HCT116 (cell line): Measurements from ENCODE around the gene C2CD4B. TPM values are rescaled to one million over a fixed set of nuclear protein-coding genes. Genes with fewer than 3 reads are reported as not detected.

Source experiments
- ATAC-seq: fragments of 200-7000 bp; cut with Tn5 transposase; 2 replicates; pipeline ENCODE4 v1.9.1; 2020; ENCODE audit warnings: mild to moderate bottlenecking, moderate library complexity
- BruUV-seq: library from RNA; stranded (reverse); fragments of 400-500 nt; replicated peaks from 2 replicates; lab custom pipeline; 2021; lab: Mats Ljungman, UMichigan
- CTCF ChIA-PET: fragments of 300-600 bp; sonication (Branson Sonifier 250); formaldehyde crosslinking; loops from one replicate; lab custom pipeline; 2021; ENCODE audit warnings: antibody characterized with exemption; lab: Charles Lee
- POLR2A ChIA-PET: fragments of 300-600, 350-600 bp; sonication (Branson Sonifier 250); formaldehyde crosslinking; loops from one replicate; lab custom pipeline; 2021; ENCODE audit warnings: antibody characterized with exemption; lab: Charles Lee
- RAD21 ChIA-PET, 2 experiments: fragments of 300-600 bp; sonication (Branson Sonifier 250); formaldehyde crosslinking; loops; one replicate each; lab custom pipeline; 2023; ENCODE audit warnings: low total read pairs in 2 of 2; ENCODE audit not compliant: uncharacterized antibody in 2 of 2, unreplicated experiment in 2 of 2, low non-redundant PET in 1 of 2; lab: Charles Lee
- DNase-seq: peaks from one replicate; pipeline ENCODE4 v3.0.0-alpha.2; 2010; ENCODE audit warnings: low read depth, low spot score
- H2AFZ ChIP-seq: fragments of 200-600 bp; shearing (Covaris generic), sonication (generic); 2 replicates; pipeline ENCODE4 v1.6.1; 2017; ENCODE audit warnings: low read depth, mixed run types, mixed read lengths, antibody characterized with exemption, low read length; ENCODE audit not compliant: poor library complexity, severe bottlenecking
- H3K27ac ChIP-seq: 2 replicates; pipeline ENCODE4 v1.5.1; 2012; ENCODE audit warnings: low read depth, low read length
- H3K27me3 ChIP-seq: fragments of 200-600 bp; sonication (generic); 2 replicates; pipeline ENCODE4 v1.6.1; 2016; ENCODE audit warnings: mixed run types, low read length, mixed read lengths; ENCODE audit not compliant: insufficient read depth
- H3K36me3 ChIP-seq, 2 experiments: fragments of 200-500 bp in 1 of 2; fragments of 200-600 bp in 1 of 2; sonication (Bioruptor generic) in 1 of 2; sonication (generic) in 1 of 2; 2 replicates each; pipeline versions ENCODE4 v1.5.1 to v1.6.1; 2014 to 2016; ENCODE audit warnings: low read length in 2 of 2, inconsistent platforms in 1 of 2, mixed read lengths in 1 of 2, mixed run types in 1 of 2; ENCODE audit not compliant: insufficient read depth in 2 of 2, control insufficient read depth in 1 of 2
- H3K4me1 ChIP-seq, 2 experiments: fragments of 200-600 bp in 1 of 2; sonication (generic) in 1 of 2; 2 replicates each; pipeline versions ENCODE4 v1.5.1 to v1.6.1; 2012 to 2017; ENCODE audit warnings: low read length in 2 of 2, inconsistent platforms in 1 of 2, mild to moderate bottlenecking in 1 of 2, mixed read lengths in 1 of 2, mixed run types in 1 of 2, moderate library complexity in 1 of 2; ENCODE audit not compliant: insufficient read depth in 2 of 2, control insufficient read depth in 1 of 2
- H3K4me2 ChIP-seq: fragments of 200-600 bp; sonication (generic); 2 replicates; pipeline ENCODE4 v1.6.1; 2017; ENCODE audit warnings: mixed run types, low read length, mixed read lengths
- H3K4me3 ChIP-seq, 2 experiments: fragments of 200-600 bp in 1 of 2; sonication (generic) in 1 of 2; replicated peaks in 1 of 2; 2 replicates each; pipeline ENCODE4 v1.5.1; 2011 to 2016; ENCODE audit warnings: low read length in 2 of 2, control low read depth in 1 of 2, low read depth in 1 of 2, mild to moderate bottlenecking in 1 of 2, mixed read lengths in 1 of 2, mixed run types in 1 of 2
- H3K79me2 ChIP-seq: fragments of 200-600 bp; sonication (generic); 2 replicates; pipeline ENCODE4 v1.6.1; 2017; ENCODE audit warnings: mild to moderate bottlenecking, mixed run types, low read length, moderate library complexity, mixed read lengths; ENCODE audit not compliant: insufficient read depth
- H3K9ac ChIP-seq: fragments of 200-600 bp; sonication (generic); 2 replicates; pipeline ENCODE4 v1.6.1; 2016; ENCODE audit warnings: low read length, mixed read lengths
- H3K9me2 ChIP-seq: fragments of 200-600 bp; sonication (generic), shearing (Covaris generic); 2 replicates; pipeline ENCODE4 v1.6.1; 2017; ENCODE audit warnings: mixed run types, mild to moderate bottlenecking, moderate library complexity; ENCODE audit not compliant: insufficient read depth
- H3K9me3 ChIP-seq, 2 experiments: fragments of 200-500 bp in 1 of 2; fragments of 200-600 bp in 1 of 2; sonication (Bioruptor generic) in 1 of 2; sonication (generic) in 1 of 2; 2 replicates each; pipeline ENCODE4 v1.6.1; 2014 to 2017; ENCODE audit warnings: low read length in 2 of 2, mixed read lengths in 2 of 2, inconsistent platforms in 1 of 2, low read depth in 1 of 2, mild to moderate bottlenecking in 1 of 2, mixed run types in 1 of 2, moderate library complexity in 1 of 2; ENCODE audit not compliant: control insufficient read depth in 1 of 2, insufficient read depth in 1 of 2
- H4K20me1 ChIP-seq: fragments of 200-600 bp; sonication (generic), shearing (Covaris generic); 2 replicates; pipeline ENCODE4 v1.6.1; 2017; ENCODE audit warnings: mixed run types, mild to moderate bottlenecking, moderate library complexity; ENCODE audit not compliant: insufficient read depth
- CEBPB ChIP-seq: IDR thresholded peaks from 2 replicates; pipeline ENCODE4 v1.6.1; 2012; ENCODE audit warnings: low read depth
- EGR1 ChIP-seq: IDR thresholded peaks from 2 replicates; pipeline ENCODE4 v1.6.1; 2012; ENCODE audit warnings: low read depth
- ELF1 ChIP-seq: IDR thresholded peaks from 2 replicates; pipeline ENCODE4 v1.6.1; 2012; ENCODE audit warnings: low read depth, borderline replicate concordance
- EZH2 ChIP-seq: fragments of 200-600 bp; sonication (generic); IDR thresholded peaks from 2 replicates; pipeline ENCODE4 v1.6.1; 2017; ENCODE audit warnings: antibody characterized with exemption, mixed run types
- EZH2phosphoT487 ChIP-seq: fragments of 200-600 bp; IDR thresholded peaks from 2 replicates; pipeline ENCODE4 v1.6.1; 2018; ENCODE audit warnings: antibody characterized with exemption, borderline replicate concordance
- FOSL1 ChIP-seq: IDR thresholded peaks from 2 replicates; pipeline ENCODE4 v1.6.1; 2012; ENCODE audit warnings: low read depth
- JUND ChIP-seq: IDR thresholded peaks from 2 replicates; pipeline ENCODE4 v1.6.1; 2012
- POLR2A ChIP-seq: IDR thresholded peaks from 2 replicates; pipeline ENCODE4 v1.7.0; 2011; ENCODE audit warnings: borderline replicate concordance; ENCODE audit not compliant: insufficient read depth, insufficient read length; ENCODE audit errors: extremely low read depth
- POLR2AphosphoS5 ChIP-seq: IDR thresholded peaks from 2 replicates; pipeline ENCODE4 v1.6.1; 2011; ENCODE audit warnings: mild to moderate bottlenecking, low read depth, low read length, moderate library complexity
- RAD21 ChIP-seq: IDR thresholded peaks from 2 replicates; pipeline ENCODE4 v1.6.1; 2012; ENCODE audit warnings: low read depth, mild to moderate bottlenecking
- SIN3A ChIP-seq: IDR thresholded peaks from 2 replicates; pipeline ENCODE4 v1.6.1; 2012; ENCODE audit warnings: low read depth
- SP1 ChIP-seq: IDR thresholded peaks from 2 replicates; pipeline ENCODE4 v1.6.1; 2012; ENCODE audit warnings: low read depth
- SRF ChIP-seq: IDR thresholded peaks from 2 replicates; pipeline ENCODE4 v1.6.1; 2012; ENCODE audit warnings: low read depth
- TCF7L2 ChIP-seq: IDR thresholded peaks from 2 replicates; pipeline ENCODE4 v1.7.0; 2011; ENCODE audit warnings: borderline replicate concordance, inconsistent platforms; ENCODE audit not compliant: insufficient read depth, insufficient read length; ENCODE audit errors: extremely low read depth
- YY1 ChIP-seq: IDR thresholded peaks from 2 replicates; pipeline ENCODE4 v1.6.1; 2011; ENCODE audit warnings: low read length, low read depth, moderate library complexity, mild to moderate bottlenecking; ENCODE audit not compliant: insufficient replicate concordance; ENCODE audit errors: extremely low read depth
- ZFX ChIP-seq: fragments of 450-650 bp; IDR thresholded peaks from 2 replicates; pipeline ENCODE4 v1.6.1; 2017
- ZNF274 ChIP-seq: fragments of 200-500 bp; sonication (Bioruptor generic); IDR thresholded peaks from 2 replicates; pipeline ENCODE4 v1.6.1; 2014; ENCODE audit warnings: mild to moderate bottlenecking, low read depth, low read length, inconsistent platforms
- intact Hi-C: fragments of 100-400 bp; cut with micrococcal nuclease; formaldehyde crosslinking; loops from 2 replicates; pipeline ENCODE4 v1.10.0; 2022
- total RNA-seq: library from RNA; stranded (reverse); gene quantifications from one replicate; pipeline ENCODE4 v1.2.1, GENCODE V29; 2021; ENCODE audit not compliant: unreplicated experiment
- TF ChIP-seq, protein P1 (sequence below): IDR thresholded peaks from 2 replicates; pipeline ENCODE4 v1.6.1; 2012
- TF ChIP-seq, protein P2 (sequence below): IDR thresholded peaks from 2 replicates; pipeline ENCODE4 v1.6.1; 2011; ENCODE audit warnings: mild to moderate bottlenecking, low read length, moderate library complexity; ENCODE audit not compliant: insufficient replicate concordance; ENCODE audit errors: extremely low read depth
- TF ChIP-seq, protein P3 (sequence below), 3 experiments: fragments of 200-600 bp in 1 of 3; sonication (generic) in 1 of 3; IDR thresholded peaks in 2 of 3; conservative IDR thresholded peaks in 1 of 3; 2 replicates each; pipeline ENCODE4 v1.5.1; 2012 to 2017; ENCODE audit warnings: low read depth in 2 of 3, low read length in 2 of 3, antibody characterized with exemption in 1 of 3, borderline replicate concordance in 1 of 3, control low read depth in 1 of 3, mild to moderate bottlenecking in 1 of 3, mixed read lengths in 1 of 3, mixed run types in 1 of 3, moderate library complexity in 1 of 3; ENCODE audit not compliant: insufficient read depth in 1 of 3

Gene C2CD4B
- total RNA-seq, 1 experiment from 2014 or later: not detected

DNA sequence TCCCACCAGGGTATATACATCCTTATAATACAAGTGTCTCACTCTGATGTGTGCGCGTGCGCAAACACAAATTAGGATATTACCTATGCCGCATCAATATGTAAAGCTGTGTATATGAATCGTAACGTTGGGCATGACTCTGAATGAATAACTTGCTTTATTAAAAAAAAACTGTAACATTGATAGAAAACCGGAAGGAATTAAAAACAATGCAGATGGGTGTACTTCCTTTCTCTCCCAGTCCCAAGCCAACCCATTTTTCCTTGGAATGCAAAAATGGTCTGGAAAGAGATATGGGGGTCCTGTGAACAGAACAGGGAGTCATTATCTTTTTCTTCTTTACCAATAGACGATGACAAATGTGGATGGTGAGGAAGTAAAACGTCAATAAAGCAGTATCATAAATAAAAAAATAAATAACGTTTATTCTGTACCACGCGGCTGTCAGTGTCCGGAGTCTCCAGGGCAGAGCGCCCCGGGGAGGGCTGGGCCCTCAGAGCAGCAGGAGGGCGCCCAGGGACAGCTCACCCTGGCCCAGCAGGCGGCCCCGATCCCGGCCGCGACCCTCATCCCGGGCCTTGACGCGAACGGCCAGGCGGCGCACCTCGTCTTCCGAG lies 1.6 kb downstream of the C2CD4B start:
- intact Hi-C loops: no loop called here
- Histone ChIP-seq H3K4me2 (no peak overlapping the region), H3K36me3 (no peaks in the 10 kb centered on the region), H3K27me3 (no peaks in the 10 kb centered on the region), H4K20me1 (no peaks in the 10 kb centered on the region), H2AFZ (no peak overlapping the region), H3K9me3 (no peaks in the 10 kb centered on the region), H3K9me2 (no peaks in the 10 kb centered on the region), H3K27ac (no peak overlapping the region), H3K4me3 (no peak overlapping the region), H3K9ac (no peak overlapping the region), H3K4me1 (no peaks in the 10 kb centered on the region), H3K79me2 (no peaks in the 10 kb centered on the region)
- ChIA-PET CTCF (no interaction called here), POLR2A (no interaction called here), RAD21 (no interaction called here)
- BruUV-seq: no TSS peak
- TF ChIP-seq, protein P1, sequence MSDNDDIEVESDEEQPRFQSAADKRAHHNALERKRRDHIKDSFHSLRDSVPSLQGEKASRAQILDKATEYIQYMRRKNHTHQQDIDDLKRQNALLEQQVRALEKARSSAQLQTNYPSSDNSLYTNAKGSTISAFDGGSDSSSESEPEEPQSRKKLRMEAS: no peak
- TF ChIP-seq TCF7L2 (no peak), EZH2phosphoT487 (no peak), SP1 (no peak), RAD21 (no peak), EGR1 (no peak), POLR2A (no peak), CEBPB (no peak), SRF (no peak), ZNF274 (no peak), SIN3A (no peak), EZH2 (no peak), FOSL1 (no peak), YY1 (no peak), ELF1 (no peak), POLR2AphosphoS5 (no peak), ZFX (no peak), JUND (no peak)
- TF ChIP-seq, protein P2, sequence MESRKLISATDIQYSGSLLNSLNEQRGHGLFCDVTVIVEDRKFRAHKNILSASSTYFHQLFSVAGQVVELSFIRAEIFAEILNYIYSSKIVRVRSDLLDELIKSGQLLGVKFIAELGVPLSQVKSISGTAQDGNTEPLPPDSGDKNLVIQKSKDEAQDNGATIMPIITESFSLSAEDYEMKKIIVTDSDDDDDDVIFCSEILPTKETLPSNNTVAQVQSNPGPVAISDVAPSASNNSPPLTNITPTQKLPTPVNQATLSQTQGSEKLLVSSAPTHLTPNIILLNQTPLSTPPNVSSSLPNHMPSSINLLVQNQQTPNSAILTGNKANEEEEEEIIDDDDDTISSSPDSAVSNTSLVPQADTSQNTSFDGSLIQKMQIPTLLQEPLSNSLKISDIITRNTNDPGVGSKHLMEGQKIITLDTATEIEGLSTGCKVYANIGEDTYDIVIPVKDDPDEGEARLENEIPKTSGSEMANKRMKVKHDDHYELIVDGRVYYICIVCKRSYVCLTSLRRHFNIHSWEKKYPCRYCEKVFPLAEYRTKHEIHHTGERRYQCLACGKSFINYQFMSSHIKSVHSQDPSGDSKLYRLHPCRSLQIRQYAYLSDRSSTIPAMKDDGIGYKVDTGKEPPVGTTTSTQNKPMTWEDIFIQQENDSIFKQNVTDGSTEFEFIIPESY: no peak
- TF ChIP-seq, protein P3, sequence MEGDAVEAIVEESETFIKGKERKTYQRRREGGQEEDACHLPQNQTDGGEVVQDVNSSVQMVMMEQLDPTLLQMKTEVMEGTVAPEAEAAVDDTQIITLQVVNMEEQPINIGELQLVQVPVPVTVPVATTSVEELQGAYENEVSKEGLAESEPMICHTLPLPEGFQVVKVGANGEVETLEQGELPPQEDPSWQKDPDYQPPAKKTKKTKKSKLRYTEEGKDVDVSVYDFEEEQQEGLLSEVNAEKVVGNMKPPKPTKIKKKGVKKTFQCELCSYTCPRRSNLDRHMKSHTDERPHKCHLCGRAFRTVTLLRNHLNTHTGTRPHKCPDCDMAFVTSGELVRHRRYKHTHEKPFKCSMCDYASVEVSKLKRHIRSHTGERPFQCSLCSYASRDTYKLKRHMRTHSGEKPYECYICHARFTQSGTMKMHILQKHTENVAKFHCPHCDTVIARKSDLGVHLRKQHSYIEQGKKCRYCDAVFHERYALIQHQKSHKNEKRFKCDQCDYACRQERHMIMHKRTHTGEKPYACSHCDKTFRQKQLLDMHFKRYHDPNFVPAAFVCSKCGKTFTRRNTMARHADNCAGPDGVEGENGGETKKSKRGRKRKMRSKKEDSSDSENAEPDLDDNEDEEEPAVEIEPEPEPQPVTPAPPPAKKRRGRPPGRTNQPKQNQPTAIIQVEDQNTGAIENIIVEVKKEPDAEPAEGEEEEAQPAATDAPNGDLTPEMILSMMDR (IDR thresholded peaks at IDR 0.05 in 2 of 3, conservative IDR thresholded peaks at IDR 0.05 in 1 of 3; ENCODE audit: borderline replicate concordance in 1 of 3, insufficient read depth in 1 of 3, low read depth in 2 of 3, low read length in 2 of 3): no peak
- DNase-seq: no peak
- no peak for ATAC-seq
